KBM-7 (cell line): Measurements from ENCODE around the gene LDB1.

ENCODE experiments used
- DNase-seq: peaks from one replicate; pipeline ENCODE4 v3.0.0-alpha.2; 2015
- in situ Hi-C: fragments of 300-500 bp; cut with MboI; formaldehyde crosslinking; loops from 2 replicates; pipeline ENCODE4 v1.14.3; 2020; ENCODE audit warnings: low sequenced_read_pairs, low pct_unique_long_range_greater_than_20kb, mixed read lengths

The LDB1 gene

DNA sequence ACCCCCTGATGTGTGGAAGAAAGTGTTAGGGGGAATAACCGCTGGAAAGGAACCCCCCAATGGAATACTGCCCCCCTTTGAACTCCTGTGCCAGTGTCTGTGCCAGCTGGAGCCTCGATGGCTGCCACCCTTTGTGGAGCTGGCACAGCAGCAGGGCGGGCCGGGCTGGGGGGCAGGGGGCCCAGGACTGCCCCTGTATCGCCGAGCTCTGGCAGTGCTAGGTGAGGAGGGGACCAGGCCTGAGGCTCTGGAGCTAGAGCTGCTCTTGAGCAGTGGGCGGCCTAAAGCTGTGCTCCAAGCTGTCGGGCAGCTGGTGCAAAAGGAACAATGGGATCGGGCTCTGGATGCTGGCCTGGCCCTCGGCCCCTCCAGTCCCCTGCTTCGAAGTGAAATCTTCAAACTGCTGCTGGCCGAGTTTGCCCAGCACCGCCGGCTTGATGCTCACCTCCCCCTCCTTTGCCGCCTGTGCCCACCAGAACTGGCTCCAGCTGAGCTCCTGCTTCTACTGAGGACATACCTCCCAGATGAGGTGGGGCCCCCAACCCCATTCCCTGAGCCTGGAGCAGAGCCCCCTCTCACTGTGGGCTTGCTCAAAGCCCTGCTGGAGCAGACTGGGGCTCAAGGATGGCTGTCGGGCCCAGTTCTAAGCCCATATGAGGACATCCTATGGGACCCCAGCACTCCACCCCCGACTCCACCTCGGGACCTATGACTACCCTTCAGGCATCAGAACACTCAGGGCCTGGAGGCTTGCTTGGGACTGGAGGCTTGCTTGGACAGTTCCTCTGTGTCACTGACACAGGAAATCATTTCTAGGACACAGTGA, 52.9 kb downstream of the LDB1 start:
- in situ Hi-C loops, result no loop called here

DNA sequence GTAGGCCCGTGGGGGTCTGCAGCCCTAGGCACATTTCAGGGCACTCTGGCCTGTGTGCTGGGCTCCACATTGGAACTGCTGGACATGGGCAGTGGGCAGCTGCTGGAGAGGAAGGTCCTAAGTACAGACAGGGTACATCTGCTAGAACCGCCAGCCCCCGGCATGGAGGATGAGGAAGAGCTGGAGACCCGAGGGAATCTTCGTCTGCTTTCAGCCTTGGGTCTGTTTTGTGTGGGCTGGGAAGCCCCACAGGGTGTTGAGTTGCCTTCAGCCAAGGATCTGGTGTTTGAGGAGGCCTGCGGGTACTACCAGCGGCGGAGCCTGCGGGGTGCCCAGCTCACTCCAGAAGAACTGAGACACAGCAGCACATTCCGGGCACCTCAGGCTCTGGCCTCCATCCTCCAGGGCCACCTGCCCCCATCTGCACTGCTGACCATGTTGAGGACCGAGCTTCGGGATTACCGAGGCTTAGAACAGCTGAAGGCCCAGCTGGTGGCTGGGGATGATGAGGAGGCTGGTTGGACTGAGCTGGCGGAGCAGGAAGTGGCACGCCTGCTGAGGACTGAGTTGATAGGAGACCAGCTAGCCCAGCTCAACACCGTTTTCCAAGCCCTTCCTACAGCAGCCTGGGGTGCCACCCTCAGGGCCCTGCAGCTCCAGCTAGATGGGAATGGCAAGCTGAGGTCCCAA, 53.6 kb downstream of the LDB1 start:
- no peak for DNase-seq
- in situ Hi-C loops, result no loop called here

More for the DNA sequence above, 52.9 kb downstream of the LDB1 start:
- no peak for DNase-seq

DNA sequence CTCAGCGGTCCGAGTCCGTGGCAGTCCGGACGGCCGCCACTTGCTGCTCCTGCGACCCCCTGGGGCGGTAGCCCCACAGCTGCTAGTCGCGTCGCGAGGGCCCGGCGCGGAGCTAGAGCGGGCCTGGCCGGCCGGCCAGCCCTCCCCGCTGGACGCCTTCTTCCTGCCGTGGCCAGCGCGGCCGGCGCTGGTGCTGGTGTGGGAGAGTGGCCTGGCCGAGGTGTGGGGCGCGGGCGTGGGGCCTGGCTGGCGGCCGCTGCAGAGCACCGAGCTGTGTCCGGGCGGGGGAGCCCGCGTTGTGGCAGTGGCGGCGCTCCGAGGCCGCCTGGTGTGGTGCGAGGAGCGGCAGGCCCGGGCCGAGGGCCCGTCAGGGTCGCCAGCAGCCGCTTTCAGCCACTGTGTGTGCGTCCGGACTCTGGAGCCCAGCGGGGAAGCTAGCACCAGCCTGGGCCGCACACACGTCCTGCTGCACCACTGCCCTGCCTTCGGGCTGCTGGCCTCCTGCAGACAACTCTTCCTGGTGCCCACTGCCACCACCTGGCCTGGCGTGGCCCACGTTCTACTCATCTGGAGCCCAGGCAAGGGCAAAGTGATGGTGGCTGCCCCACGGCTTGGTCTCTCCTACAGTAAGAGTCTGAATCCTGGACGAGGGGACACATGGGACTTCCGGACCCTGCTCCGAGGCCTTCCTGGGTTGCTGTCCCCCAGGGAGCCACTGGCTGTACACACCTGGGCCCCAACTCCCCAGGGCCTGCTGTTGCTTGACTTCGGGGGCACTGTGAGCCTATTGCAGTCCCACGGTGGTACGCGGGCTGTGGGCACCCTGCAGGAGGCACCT, 54.4 kb downstream of the LDB1 start:
- in situ Hi-C loops, result no loop called here
- no peak for DNase-seq

DNA sequence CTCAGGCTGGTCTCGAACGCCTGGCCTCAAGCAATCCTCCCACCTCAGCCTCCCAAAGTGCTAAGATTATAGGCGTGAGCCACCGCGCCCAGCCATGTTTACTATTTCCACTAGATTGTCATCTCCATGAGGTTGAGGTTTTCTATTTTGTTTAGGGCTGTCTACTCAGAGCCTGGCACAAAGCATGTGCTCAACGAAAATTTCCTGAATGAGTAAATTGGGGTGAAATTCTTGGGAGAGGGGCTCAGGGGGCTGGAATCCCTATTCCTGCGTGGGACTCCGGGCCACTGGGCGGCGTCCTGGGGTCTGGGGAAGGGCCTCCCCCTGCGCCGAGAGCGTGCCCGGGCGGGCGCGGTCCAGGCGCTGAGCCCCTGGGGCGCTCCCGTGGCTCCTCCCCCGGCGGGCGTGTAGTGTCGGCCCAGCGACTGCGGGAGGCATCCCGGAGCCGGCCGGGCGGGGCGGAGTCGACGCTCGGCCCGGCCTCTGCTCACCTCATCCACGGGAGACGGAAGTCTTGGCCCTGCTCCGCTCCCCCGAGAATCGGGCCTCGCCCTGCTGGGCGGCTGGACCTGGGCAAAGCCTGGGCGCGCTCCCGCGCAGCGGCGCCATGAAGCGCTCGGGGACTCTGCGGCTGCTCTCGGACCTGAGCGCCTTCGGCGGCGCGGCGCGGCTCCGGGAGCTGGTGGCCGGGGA, 55.2 kb downstream of the LDB1 start, which contains the start of gene HPS6:
Gene HPS6 (plus strand): TSS at position 482 of the 693 bp plus-strand sequence. CDS start 126 bp downstream, at position 608.
- in situ Hi-C loops, result no loop called here
- DNase-seq, result peak; percentile 95

DNA sequence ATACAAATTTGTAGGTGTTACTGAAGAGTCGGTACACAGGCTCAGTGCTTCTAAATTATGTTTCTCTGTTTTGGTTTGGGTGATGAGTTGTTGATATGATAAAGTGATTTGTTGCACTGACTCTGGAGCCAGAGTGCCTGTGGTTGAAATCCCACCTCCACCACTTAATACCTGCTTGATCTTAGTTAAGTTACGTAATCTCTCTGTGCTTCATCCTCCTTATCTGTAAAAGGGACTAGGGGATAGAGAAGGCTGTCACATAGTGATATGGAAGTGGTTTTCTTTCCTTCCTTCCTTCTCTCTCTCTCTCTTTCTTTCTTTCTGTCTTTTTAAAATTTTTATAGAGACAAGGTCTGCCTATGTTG, 55.7 kb downstream of the LDB1 start:
- no peak for DNase-seq
- in situ Hi-C loops, result no loop called here

DNA sequence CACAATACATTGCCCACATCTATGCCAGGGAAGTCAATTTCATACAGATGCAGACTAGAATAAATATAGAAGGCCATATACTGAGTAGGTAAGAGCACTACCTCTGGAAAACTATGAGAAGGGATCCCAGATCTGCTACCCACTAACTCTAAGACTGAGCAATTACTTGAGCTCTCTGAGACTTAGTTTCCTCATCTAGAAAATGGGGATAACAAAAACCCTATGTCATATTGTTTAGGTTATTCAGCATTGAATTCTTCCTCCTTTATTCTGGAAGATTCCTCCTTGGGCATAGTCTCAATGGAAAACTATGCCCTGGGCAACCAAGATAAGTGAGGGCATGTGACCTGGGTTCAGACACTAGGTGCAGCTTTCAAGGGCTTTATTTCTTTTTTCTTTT, 60.2 kb downstream of the LDB1 start:
- in situ Hi-C loops, result no loop called here

More for the DNA sequence above, 60.2 kb downstream of the LDB1 start:
- no peak for DNase-seq
